Measurements from ENCODE around the gene BEND6.

DNA sequence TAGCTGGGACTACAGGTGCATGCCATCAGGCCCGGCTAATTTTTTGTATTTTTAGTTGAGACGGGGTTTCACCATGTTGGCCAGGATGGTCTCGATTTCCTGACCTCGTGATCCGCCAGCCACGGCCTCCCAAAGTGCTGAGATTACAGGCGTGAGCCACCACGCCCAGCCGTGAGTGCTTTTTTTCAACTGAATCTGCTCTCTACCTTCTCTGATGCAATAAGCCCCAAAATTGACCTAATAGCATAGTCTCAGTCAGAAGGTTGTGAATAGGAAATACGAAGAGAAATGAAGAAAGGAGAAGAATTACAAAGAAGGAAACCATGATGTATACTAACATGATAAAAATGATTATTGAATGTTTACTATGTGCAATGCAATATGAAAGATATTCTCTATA, 33.2 kb downstream of the BEND6 start:
- TF ChIP-seq, protein P1, sequence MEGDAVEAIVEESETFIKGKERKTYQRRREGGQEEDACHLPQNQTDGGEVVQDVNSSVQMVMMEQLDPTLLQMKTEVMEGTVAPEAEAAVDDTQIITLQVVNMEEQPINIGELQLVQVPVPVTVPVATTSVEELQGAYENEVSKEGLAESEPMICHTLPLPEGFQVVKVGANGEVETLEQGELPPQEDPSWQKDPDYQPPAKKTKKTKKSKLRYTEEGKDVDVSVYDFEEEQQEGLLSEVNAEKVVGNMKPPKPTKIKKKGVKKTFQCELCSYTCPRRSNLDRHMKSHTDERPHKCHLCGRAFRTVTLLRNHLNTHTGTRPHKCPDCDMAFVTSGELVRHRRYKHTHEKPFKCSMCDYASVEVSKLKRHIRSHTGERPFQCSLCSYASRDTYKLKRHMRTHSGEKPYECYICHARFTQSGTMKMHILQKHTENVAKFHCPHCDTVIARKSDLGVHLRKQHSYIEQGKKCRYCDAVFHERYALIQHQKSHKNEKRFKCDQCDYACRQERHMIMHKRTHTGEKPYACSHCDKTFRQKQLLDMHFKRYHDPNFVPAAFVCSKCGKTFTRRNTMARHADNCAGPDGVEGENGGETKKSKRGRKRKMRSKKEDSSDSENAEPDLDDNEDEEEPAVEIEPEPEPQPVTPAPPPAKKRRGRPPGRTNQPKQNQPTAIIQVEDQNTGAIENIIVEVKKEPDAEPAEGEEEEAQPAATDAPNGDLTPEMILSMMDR (conservative IDR thresholded peaks at IDR 0.05; ENCODE audit: low read length), result no peak
- TF ChIP-seq EZH2phosphoT487 (IDR thresholded peaks at IDR 0.05; ENCODE audit: borderline replicate concordance, low read depth, low read length), result no peak

Measured in OCI-LY7 (cell line).